DMS153 (cell line): Measurements from ENCODE around the gene KRTAP3-2.

Source experiments
- DNase-seq: peaks from one replicate; lab custom pipeline; 2025; lab: John Stamatoyannopoulos, UW

Gene KRTAP3-2

GRCh38 chr17:41010441-41010840, 10.7 kb upstream of the KRTAP3-2 start:
- no peak for DNase-seq

GRCh38 chr17:41009936-41010335, 10.2 kb upstream of the KRTAP3-2 start:
- DNase-seq, result no peak

- DNase-seq, result no peak
Measured at GRCh38 chr17:41009301-41009760, 9.6 kb upstream of the KRTAP3-2 start.

GRCh38 chr17:41008811-41009210, 9.1 kb upstream of the KRTAP3-2 start, which contains the start of gene KRTAP3-1:
Gene KRTAP3-1 (minus strand): TSS chr17:41009128. CDS start chr17:41009074, 54 bp downstream.
- peak; percentile 33 for DNase-seq

- peak; percentile 44 for DNase-seq
Measured at GRCh38 chr17:41004397-41004796, 4.7 kb upstream of the KRTAP3-2 start.

- DNase-seq, result no peak
Measured at GRCh38 chr17:41003926-41004325, 4.2 kb upstream of the KRTAP3-2 start.

DNA sequence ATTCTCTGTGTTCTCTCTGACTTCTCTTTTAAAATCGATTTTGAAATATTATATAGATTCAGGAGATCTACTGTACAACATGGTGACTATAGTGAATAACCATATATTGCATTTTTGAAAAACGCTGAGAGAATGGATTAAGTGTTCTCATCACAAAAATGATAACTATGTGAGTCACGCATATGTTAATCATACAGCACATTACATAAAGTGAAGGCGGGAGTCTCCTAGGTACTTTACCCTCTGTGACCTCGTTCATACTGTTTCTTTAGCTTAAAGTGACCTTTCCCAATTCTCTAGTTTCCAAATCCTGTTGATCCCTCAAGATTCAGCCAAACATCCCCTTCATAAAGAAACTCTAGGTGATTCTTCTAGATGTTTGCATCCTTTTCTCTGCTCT, 3.1 kb upstream of the KRTAP3-2 start:
- DNase-seq, result no peak

GRCh38 chr17:41001795-41002194, 2.1 kb upstream of the KRTAP3-2 start:
- DNase-seq, result no peak

DNA sequence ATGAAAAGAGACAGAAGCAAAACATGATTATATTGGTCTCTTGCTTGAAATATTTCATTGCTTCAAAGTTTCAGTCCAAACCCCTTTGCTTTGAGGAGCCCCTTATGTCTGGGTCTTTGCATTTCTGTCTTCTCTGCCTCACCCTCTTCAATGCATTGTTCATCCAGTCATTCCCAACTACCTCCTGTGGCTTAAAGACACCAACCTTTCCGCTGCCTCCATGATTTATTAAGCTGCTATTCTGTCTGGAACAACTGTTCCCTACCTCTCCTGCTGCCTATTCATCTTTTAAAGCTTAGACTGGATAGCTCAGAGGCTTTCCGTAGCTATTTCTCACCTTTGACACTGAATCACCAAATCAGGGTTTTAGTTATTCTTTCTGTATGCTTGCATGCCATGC, 2.3 kb downstream of the KRTAP3-2 start:
- no peak for DNase-seq

- no peak for DNase-seq
Measured at GRCh38 chr17:40996829-40997228, 2.9 kb downstream of the KRTAP3-2 start.

DNA sequence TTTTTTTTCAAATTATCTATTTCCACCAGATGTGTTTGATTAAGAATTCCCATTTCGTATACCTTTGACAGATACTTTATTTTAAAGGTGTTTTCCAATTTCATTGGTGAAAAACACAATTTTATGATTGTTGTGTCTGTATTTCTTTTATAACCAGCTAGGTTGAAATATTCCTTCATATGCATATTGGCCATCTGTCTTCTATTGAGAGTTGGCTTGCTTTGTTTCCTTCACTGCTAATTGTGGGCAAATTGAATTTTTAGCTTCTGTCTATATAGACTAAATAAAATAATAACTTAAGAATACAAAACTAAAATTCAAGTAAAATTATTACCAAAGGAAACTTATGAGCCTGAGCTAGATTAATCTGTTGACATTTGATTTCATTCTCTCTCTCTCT, 4.6 kb downstream of the KRTAP3-2 start:
- no peak for DNase-seq

GRCh38 chr17:40993839-40994238, 5.9 kb downstream of the KRTAP3-2 start, which contains the start of gene KRTAP3-3:
Gene KRTAP3-3 (minus strand): TSS chr17:40994164. CDS start chr17:40994097, 67 bp downstream.
- DNase-seq, result peak; percentile 78

DNA sequence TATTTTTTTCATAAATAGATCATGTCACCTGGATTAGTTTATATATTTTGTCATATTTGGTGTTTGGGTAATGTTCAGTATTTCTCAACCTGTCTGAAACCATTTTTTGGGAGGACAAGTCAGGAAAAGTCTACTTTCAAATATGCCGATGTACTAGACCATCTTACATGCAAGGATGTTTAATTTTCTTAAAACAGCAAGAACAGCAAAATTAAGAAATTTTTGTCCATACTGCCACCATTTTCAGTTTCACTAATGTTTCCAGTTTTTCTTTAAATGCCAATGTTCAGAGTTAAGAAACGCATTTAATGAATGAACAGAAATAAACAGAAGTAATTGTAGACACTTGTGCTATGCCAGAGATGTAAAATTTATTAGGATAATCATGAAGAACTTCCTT, 6.6 kb downstream of the KRTAP3-2 start:
- DNase-seq, result no peak

DNA sequence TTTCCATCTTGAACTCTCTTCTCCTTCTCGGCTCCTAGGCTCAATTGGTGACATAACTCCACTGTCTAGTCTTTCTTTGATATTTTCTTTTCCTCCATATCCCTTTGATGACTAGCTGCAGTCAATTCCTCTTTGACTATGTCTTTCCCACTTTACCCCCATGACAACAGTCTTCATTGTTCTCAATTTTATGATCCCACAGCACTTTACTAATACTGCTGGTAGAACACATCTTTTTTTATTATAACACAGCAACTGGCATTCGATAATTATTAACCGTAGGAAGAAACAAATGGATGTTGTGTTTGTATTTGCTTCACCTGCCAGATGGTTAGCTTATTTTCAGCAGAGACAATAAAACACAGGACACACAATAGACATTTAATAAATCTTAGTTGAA, 7.0 kb downstream of the KRTAP3-2 start:
- DNase-seq, result no peak

GRCh38 chr17:40986920-40987319, 12.8 kb downstream of the KRTAP3-2 start:
- no peak for DNase-seq

GRCh38 chr17:40984226-40984625, 15.5 kb downstream of the KRTAP3-2 start, which contains the start of gene KRT40:
Gene KRT40 (minus strand): TSS chr17:40984326. CDS start chr17:40984273, 53 bp downstream.
- no peak for DNase-seq

DNA sequence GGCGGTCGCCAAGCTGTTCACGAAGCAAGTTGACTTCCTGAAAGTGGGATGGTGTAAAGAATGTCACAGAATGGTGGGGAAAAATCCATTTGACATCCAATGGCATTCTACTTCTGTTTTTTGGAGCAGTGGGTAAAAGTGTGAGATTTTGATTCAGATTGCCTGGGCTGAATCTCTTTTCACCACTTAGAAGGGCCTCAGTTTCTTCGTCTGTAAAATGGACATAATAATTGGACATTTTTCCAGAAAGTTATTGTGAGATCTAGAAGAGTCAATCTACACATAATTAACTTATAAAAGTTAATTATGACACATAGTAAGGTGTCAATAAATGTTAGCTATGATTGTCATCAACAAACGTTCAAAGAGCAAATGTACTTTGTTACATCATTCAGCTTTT, 18.6 kb downstream of the KRTAP3-2 start:
- no peak for DNase-seq

DNA sequence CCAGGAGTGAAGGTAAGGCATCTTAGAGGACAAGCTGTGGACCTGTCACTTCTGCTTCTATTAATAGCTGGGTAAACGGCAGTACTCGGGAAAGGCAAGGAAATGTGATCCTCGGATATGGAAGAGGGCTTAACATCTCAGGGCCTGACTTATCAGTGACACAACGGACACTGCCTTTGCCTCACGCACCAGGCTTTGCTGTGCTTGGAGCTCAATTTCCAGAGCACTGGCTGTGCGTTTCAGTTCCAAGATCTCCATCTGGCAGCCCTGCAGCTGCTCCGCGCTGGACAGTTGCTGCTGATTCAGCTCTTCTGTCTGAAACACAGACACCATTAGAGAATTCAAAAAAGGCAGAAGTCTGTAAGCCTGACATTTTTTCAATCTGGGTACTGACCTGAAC, 19.1 kb downstream of the KRTAP3-2 start:
- DNase-seq, result no peak

DNA sequence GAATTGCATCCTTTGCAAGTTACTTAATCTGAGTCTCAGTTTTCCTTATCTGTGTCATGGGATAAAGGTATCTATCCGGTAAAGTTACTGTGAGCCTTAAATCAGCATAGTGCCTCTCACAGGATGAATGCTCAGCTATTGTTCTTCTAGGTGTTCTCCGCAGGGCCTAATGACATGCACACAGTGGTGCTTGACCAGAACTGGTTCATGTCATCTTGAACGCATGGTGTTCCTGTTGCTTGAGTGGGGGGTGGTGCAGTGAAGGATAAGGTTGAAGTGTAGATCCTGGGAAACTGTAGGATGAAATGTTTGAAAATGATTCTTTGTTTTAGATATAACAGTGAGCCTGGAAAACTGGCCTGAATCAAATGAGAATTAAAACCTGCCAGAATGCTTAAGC, 19.6 kb downstream of the KRTAP3-2 start:
- DNase-seq, result no peak

DNA sequence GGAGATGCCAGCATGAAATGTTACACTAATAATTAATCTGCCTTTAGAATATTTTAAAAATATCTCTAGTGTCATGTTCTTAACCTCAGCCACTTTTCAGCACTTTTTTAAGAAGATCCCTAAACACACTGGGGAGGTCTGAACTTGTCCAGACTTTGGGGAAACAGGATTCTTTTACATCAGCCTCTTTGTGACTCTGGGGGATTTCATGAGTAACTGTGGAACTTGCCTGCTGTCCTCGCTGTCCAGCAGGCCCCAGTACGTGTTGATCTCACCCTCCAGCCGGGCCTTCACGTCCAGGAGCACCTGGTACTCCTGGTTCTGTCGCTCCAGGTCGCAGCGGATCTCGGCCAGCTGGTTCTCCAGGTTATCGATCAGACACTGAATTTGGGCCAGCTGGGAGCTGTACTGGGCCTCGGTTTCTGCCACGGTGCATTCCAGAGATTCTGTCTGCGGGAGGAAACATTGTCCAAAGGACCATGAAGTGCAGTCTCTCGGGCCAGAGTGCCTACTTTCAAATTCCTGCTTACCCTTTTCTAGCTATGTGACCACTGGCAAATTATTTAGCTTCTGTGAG, 21.0 kb downstream of the KRTAP3-2 start:
- no peak for DNase-seq

DNA sequence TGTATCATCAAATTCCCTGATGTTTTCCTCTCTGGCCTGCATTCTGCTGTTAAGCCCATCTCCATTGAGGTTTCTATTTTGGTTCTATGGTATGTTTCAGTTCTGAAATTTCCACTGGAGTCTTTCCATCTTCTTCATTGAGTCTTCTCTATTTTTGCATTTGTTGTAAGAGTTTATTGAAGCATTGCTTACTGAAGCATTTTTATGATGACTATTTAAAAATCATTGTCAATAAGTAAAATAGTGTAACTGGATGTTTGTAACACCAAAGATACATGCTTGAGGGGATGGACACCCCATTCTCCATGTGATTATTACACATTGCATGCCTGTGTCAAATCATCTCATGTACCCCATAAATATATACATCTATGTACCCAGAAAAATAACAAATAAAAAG, 24.2 kb downstream of the KRTAP3-2 start:
- no peak for DNase-seq

- no peak for DNase-seq
Measured at GRCh38 chr17:40974366-40974765, 25.3 kb downstream of the KRTAP3-2 start.

GRCh38 chr17:40967582-40967981, 32.1 kb downstream of the KRTAP3-2 start:
- DNase-seq, result no peak

DNA sequence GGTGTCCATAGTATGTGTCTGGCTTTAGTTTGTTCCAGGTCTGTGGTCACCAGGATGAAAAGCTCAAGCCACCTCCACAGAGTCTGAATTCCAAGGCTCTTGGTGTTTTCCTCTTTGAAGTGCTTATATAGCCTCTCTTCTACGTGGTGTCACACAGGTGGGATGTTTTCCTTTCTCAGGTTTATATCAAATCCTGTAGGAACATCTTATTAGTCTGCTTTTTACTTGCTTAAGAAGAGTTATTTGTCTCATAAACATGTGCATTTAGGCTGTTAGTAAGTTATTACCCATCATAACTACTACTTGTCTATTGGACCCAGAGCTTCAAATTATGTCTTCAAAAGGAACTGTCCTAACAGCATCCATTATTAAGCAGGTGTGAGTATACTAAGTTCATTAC, 32.9 kb downstream of the KRTAP3-2 start, which contains the start of gene KRT39:
KRT39 (minus strand) TSS at position 101 of the 400 bp plus-strand sequence; CDS start at position 9, 92 bp downstream.
- no peak for DNase-seq
